Hematopoietic multipotent progenitor cell (in vitro differentiated cells): Measurements from ENCODE around the gene CSMD2. TPM values are rescaled to one million over a fixed set of nuclear protein-coding genes. Genes with fewer than 3 reads are reported as not detected.

Experiments used
- DNase-seq, 3 donors: peaks; one replicate each; pipeline ENCODE4 v3.0.0-alpha.2; 2011 to 2015; ENCODE audit warnings: low read depth in 2 of 3, low spot score in 2 of 3
- total RNA-seq: library from RNA; depleted of rRNA; stranded (reverse); fragments of >200 nt; gene quantifications from one replicate; pipeline ENCODE4 v1.2.3, GENCODE V29; 2012

The CSMD2 gene
- total RNA-seq, 1 donor, result not detected

DNA sequence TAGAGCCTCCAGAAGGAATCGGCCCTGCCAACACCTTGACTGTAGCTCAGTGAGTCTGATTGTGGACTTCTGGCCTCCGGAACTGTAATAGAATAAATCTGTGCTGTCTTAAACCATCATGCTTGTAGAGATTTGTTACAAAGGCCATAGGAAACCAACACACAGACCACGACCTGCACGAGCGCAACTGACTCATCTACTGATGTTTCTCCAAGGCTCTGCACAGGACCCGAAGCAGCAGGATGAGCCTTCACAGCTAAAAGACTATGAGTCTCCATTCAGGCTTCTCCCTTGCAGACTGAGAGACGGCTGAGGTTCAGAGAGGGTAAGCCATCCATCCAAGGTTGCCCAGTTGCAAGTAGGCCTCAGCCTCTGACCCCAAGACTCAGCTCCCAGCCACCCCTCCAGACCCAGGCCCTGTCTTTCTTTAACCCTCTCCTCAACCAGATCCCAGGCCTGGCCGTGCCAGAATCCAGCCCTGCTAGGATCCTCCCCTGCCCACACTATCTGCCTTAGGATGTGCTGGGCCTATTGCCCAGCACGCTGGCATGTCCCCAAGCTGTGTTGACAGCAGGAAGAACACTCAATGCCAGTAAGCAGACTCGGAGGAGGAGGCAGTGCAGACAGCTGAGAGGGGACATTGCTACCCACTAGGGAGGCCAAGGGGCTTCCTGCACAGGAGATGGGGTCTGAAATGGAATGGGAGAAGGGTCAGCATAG, 192.2 kb downstream of the CSMD2 start:
- DNase-seq, result no peak

DNA sequence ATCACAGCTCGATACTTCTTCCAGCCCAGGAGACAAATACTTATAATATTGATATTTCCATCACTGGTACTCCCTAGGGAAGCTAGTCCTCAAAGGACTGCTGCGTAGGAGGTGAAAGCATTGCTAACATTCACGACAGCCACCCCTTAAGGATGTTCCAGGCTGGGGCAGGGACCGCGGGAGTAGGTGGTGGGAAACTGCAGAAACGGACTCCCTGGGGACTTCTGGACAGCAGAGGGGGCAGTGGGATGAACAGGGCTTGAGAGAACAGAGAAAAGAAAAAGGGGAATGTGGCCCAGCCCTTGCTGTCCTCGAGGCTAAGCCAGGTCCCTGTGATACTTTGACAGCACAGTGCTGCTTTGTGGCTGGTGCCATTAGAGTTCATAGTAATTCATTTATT, 193.1 kb downstream of the CSMD2 start:
- DNase-seq, result no peak

DNA sequence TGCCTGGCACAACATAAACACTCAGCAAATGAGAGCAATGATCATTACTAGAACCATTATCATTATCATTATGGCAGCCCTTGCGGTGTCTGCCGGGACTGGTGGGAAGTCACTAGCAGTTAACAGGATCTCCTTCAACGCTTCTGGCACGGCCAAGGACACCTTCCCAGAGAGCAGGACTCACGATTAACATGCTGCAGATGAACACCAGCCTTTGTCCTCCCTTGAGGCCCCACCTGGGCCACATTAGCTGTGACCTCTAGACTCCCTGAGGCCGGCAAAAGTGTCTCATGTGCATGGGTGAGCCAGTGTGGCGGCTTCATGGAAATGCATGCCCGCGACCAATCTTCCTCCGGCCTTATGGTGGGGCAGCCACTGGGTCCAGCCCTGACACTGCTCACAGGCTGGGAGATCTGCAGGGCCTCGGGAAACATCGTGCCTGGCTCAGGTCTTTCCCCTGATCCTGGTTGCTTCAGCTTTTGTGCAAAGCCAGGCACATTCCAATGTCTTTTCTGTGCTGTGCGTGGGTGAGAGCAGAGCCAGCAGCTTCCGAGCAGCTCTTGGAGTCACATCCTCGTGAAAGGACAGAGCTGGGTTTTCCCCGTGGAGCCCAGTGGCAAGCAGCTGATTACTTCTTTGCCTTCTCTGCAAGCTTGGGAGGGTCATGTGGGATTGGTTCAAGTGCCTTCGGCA, 193.9 kb downstream of the CSMD2 start:
- no peak for DNase-seq

DNA sequence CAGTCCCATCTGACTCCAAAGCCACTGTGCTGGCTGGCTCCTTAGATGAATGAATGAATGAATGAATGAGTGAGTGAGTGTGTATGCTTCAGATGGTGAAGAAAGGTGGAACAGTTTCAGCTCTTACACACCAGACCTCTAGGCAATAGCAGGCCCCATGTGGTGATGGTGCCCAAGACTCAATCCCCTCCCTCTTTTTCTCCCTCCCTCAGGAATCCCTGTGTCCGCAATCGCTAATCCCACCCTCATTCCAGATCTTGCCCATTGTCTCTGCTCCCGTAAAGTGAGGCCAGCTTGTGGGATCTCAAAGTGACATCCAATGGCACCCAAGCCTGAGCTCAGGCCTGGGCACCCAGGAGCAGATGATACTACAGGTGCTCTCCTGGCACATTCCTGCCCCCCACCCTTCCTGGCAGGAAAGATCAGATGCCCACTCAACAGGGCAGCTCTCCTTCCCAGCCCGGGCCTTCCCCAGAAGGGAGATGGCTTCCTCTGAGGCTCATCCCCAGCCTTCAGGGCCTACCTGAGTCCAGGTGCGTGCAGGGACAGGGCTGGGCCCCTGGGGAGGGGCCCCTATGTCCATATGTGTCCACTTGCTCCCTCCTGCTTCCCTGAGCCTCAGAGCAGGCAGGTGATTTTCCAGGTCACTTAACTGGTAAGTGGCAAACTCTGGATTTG, 194.7 kb downstream of the CSMD2 start:
- no peak for DNase-seq

DNA sequence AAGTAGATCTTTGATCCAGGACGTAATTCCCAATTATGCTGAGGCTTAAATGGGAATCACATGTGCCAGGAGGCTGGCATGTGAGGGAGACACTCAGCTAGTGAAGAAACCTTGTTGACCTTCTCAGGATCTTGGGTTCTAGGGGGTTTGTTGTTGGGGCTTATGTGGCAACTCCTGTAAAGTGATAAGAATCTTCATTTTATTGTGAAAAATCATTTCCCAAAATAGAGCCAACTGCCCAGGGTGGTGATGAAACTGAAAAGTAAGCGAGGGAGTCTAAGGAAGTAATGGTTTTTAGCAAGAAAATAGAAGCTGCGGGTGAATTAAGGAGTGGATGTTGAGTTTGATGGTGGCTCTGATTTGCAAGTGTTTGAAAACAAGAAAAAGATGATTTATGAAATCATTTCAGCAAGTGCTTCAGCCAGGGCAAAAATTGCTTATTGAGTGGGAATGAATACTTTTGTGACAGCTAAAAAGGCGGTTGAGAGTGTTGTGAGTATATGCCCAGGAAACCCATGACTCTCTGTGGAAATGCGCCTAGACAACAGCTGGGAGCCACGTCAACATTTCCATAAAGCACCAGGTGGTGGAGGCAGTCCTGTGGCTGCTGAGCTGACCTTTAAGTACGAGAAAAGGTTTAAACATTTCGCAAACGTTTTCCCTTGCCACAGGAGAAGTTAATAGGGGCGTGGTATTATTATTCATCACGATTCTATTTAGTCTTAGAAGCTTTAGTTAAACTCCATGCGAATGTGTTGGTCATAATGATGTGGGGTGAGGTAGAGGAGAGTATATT, 198.5 kb downstream of the CSMD2 start:
- no peak for DNase-seq

DNA sequence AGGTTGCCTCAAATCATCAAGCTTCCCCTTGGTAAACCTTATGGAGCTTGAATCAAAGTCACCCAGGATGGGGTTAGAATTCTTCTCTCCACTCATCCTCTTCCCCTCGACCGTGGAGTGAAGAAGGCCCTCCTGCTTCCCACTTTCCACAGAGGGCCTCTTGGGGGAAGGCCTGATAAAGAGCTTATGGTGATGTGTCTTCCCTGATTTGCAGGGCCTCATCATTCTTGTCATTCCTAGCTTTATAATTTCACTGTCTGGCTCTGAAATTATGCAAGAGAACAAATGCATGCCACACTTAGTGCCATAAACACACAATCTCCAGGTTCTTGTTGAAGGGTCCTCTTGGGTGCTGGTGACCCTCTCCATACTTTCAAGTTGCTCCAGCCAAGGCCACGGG, 199.9 kb downstream of the CSMD2 start:
- no peak for DNase-seq

DNA sequence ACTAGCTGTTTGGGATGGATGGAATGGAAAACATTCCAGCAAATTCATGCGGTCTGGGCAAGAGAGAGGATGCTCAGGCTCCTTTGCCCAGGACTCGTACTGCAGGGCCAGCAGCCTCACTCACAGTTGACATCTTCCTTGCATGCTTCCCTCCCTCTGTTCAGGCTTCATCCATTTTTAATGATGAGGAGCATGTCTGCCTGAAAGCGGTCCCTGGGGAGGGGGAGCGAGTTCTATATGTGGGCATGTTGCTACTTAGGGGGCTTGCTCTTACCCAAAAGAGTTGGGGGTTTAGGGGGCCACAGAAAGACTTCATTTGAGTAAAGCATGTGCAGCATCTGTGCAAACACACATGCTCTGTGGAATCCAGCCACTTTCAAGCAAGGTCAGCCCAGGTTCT, 203.0 kb downstream of the CSMD2 start:
- no peak for DNase-seq

DNA sequence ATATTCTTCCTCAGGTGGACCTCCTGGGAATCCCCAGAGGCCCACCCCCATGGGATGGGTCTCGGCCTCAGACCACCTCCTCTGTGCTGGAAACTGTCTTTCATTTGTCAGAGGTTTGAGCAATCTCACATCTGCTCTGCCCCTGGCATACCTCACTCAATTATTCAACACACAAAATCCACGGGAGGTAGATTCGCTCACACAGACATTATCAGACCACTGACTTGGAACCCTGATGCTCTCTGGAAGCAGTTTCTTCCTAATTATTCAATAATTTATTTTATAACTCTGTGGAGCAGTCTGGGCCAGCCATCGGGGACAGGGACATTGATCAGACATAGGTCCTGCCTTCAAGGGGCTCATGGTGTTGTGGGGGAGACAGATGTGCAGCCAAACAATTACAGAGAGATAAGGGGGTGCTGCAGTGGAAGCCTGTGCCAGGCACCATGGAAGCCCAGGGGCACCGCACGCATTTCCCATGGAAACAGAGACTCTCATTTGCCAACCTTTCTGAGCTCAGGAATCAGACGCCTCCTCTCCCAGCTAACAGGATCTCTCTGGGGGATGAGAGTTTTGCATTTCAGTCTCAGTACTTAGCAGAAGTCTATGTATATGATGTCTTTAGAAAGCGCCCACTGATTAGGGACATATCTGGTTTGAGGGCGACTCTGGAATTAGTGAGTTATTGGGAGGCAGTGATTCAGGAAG, 204.7 kb downstream of the CSMD2 start:
- no peak for DNase-seq

DNA sequence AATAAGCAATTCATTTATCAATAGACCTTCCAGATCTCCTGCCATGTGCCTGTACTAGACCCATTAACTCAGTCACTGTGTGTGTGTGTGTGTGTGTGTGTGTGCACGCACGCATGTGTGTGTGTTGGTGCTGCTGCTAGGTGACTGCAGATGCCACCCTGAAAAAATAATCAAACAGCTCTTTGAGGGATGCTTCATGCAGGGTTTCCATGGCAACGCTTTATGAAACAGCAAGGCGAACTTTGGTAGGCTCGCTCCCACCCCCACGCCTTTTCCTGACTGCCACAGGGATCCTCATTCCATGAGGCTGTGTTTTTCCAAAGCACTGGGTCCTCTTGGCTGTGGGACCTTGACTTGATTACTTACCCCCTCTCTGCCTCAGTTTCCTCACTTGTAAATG, 207.2 kb downstream of the CSMD2 start:
- no peak for DNase-seq

DNA sequence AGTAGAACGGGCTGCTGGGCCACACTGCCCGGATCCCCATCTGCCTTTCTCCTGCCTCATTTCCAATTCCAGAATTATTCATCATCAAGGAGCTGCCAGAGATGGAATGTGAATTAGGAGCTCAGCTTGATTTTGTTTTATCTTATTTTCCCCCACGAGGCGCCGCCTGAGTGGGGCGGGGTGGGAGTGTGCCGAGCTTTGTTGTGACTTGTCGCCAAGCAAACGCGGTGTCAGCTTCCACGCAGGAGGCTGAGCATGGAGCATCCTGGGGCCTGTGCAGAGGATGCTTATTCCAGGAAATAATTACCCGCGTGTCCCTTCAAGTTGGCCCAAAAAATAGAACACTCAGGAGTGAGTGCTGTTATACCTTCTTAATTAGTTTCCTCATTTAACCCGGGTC, 209.9 kb downstream of the CSMD2 start:
- DNase-seq, result no peak

DNA sequence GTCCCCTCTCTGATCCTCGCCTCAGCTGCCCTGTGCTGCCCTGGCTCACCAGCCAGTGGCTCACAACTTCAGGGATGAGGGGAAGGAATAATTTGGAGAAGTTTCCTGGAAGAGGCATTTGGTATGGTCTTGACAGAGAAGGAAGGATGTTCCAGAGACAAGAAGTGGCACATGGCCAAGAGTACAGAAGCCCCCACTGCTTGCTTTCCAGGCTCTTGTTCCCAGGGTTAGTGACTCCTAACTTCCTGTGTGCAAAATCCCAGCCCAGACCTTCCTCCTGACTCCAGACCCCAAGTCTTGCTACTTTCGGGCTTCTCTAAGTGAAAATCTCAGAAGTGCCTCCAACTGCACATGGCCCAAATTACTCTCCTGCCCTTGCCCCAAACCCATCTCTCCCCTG, 215.5 kb downstream of the CSMD2 start:
- DNase-seq, result no peak

DNA sequence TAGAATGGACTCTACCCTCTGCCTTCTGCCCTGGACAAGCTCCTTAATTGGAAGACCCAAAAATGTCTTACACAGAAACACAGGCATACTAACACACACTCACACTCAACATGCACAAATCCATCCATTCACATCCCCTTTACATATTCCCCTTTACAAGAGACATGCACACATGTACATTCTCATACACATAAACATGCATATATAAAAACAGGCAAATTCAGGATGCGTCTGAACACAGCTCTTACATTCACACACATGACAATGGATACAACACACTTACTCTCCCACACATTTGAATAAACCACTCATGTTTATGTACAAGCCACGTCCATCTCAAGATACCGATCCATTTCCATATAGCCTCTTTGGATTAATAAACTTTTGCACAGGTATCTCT, 216.7 kb downstream of the CSMD2 start:
- no peak for DNase-seq

DNA sequence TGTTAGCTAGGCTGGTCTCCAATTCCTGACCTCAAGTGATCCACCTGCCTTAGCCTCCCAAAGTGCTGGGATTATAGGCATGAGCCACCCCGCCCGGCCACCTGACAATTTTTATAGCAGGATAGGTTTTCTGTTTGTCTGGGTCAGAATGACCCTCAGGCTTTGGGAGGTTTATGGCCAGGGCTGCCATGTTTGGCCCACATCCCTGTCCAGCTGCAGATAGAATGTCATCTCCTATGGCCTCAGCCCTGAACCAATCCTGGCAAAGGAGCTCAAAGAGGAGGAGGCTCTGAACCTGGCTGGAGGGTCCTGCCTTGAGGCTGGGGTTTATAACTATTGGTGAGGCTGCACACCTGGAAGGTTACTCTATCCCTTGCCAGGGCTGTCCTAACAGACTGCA, 218.2 kb downstream of the CSMD2 start:
- DNase-seq, result no peak

DNA sequence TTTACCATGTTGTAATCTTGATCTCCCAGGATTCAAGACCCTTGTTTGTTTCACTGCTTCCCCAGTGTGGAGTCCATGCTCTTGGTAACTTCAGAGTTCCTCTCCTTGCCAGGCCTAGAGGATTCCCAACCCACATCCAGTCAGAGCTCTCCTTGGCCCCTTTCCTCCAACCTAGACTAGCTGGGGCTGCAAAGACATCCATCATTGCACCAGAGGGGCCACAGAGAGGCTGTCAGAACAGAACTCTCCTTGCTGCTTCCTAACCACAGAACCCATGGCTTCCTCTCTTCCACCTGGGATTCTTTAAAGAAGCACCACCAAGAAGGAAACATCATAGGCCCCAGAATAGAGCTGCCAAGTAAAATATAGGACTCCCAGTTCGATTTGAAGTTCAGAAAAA, 220.2 kb downstream of the CSMD2 start:
- DNase-seq, result no peak

DNA sequence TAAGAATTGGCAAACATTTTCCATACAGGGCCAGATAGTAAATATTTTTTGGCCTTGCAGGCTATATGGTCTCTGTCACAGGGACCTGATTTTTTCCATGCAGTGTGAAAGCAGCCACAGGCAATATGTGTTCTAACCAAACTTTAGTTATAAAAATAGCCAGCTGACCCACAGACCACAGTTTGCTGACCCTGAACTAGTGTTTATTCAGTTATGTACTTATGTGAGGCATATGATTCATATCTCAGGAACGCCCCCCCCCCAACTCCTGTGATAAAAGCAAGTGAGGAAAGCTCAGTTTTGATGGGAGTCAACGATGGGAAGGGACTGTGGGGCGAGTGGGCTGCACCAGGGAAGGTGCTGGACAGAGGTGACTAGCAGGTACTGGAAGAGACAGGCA, 221.1 kb downstream of the CSMD2 start:
- no peak for DNase-seq

DNA sequence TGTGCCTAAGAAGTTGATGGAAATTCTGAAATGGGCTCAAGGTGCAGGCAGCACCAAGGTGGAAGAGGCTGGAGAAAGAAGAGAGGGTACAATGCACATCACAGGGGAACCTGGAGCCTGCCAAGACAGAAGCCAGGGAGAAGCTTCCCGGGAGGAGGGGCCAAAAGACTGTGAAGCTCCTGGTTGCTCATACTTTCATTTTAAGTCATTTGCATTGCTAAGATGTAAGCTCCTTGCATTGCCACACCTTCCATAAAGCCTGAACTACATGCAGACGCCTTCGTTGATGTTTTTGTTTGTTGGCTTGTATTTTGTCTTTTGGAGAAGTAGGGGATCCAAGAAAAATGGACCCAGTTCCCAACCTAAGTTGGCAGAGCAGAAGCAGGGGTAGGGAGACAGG, 232.2 kb downstream of the CSMD2 start:
- DNase-seq, result no peak

DNA sequence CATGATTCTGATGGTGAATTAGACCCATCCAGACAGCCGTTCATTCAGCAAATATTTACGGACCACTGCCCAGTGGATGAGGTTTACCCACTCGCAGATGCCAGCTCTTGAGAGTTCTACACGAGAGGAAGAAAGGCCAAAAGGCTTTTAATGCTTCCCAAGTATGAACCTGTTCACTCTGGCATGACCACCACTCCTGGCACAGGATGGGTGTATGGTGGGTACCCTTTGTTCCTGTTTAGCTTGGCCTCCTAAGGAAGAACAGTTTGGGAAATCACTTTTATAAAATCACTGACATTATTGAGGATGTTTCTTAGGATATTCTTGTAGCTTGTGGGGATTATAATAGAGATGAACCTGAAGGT, 233.9 kb downstream of the CSMD2 start:
- DNase-seq, result no peak

DNA sequence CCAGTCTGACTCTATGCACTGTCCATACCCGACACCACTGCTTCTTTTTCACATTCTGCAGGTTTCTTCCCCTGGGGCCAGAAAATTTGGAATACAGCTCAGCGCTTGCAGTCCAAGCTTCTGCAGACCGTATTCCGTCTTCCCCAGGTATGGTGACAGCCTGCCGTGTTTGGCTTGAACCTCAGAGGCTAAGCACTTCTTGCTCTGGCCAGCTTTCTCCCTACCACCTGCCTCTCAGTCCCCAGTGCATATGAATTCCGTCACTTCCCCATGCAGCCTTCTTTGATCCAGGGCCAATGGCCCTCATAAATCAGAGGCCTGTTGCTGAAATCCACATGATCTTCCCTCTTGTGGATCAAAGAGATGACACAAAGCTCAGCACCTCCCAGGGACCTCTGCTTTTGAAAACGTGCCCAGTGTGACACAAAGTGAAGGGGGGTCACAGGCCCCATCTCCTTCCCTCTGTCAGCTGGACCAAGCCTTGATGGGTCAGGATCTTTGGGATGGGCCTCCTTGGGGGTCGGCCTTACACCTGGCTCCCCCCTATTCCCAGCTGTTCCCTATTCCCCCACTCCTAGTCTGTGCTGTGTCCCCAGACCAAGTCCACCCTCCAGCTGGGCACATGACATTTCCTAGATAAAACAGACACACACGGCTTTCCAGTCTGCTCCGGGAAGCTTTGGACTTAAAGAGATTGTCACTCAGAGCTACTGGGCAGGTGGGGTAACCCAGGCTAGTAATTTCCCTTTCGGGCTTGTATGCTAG, 234.5 kb downstream of the CSMD2 start:
- DNase-seq, result no peak

DNA sequence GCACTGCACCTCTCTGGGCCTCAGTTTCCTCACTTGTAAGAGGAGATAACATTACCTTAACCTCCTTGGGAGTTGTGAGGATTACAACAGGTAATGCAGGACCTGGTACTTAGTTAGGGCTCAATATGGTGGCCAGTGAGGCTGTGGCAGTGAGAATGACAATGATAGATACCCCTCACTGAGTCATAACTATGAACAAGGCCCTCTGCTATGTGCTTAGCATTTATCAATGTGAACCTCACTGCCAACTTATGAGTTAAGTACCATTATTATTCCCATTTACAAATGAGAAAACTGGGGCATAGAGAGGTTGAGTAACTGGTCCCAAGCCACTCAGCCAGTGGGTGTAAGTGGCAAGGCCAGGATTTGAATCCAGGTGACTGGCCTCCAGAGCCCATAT, 236.8 kb downstream of the CSMD2 start:
- no peak for DNase-seq

DNA sequence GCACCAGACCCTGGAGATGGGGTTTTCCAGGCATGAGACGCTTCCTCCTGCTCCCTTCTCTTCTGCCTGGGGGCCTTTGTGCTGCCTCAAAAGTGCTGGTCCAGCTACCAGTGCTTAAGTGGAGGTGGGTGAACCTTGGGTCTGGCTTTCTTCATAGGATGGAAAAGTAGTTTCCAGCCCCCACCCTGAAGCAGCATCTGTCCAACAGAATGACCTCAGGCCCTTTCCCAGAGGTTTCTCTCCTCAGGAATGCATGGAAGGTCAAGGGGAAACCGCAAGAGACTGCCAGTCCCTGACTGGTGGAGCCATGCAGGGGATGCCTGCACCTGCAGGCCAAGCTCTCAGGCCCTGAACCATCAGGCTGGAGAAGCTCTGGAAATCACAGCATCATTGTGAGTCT, 237.3 kb downstream of the CSMD2 start:
- DNase-seq, result no peak
